CD4-positive, CD25-positive, alpha-beta regulatory T cell (primary cell): ENCODE measurements around the gene PPP1R15B. TPM values are rescaled to one million over a fixed set of nuclear protein-coding genes. Genes with fewer than 3 reads are reported as not detected.
A peak's percentile ranks its signal among the peaks of the same experiment; 100 is the strongest.

Experiments
- ATAC-seq, 2 donors: fragments of 150-1000 bp; cut with Tn5 transposase; one replicate each; pipeline ENCODE4 v1.10.0; 2021; ENCODE audit warnings: low read depth in 2 of 2, moderate number of reproducible peaks in 2 of 2, moderate library complexity in 1 of 2
- DNase-seq, 3 donors: peaks; one replicate each; pipeline versions ENCODE4 v3.0.0 to v3.0.0-alpha.2; 2012 to 2022; ENCODE audit warnings: mixed read lengths in 1 of 3
- H3K27ac ChIP-seq: one replicate; pipeline ENCODE4 v1.7.0; 2013; ENCODE audit warnings: mild to moderate bottlenecking, low read length; ENCODE audit not compliant: insufficient read depth, poor library complexity, severe bottlenecking
- H3K27me3 ChIP-seq: one replicate; pipeline ENCODE4 v1.7.0; 2013; ENCODE audit warnings: low read length; ENCODE audit not compliant: control insufficient read depth, insufficient read depth
- H3K36me3 ChIP-seq: one replicate; pipeline ENCODE4 v1.7.0; 2013; ENCODE audit warnings: mild to moderate bottlenecking, low read length, moderate library complexity; ENCODE audit not compliant: control insufficient read depth, insufficient read depth
- H3K4me1 ChIP-seq: 2 replicates; pipeline ENCODE4 v1.7.0; 2013; ENCODE audit warnings: mild to moderate bottlenecking, low read length; ENCODE audit not compliant: insufficient read depth, control insufficient read depth, poor library complexity, severe bottlenecking
- H3K4me3 ChIP-seq: one replicate; pipeline ENCODE4 v1.7.0; 2013; ENCODE audit warnings: low read depth, mild to moderate bottlenecking, low read length, moderate library complexity
- H3K9me3 ChIP-seq, 2 experiments: 1 replicate in 1 of 2; 2 replicates in 1 of 2; pipeline ENCODE4 v1.7.0; 2013; ENCODE audit warnings: low read length in 2 of 2, mild to moderate bottlenecking in 1 of 2, moderate library complexity in 1 of 2; ENCODE audit not compliant: control insufficient read depth in 2 of 2
- H3K27ac Mint-ChIP-seq, 3 donors: one replicate each; pipeline ENCODE4 v1.8.0; 2020 to 2022; ENCODE audit warnings: mild to moderate bottlenecking in 3 of 3, mixed read lengths in 3 of 3, moderate library complexity in 2 of 3
- H3K27me3 Mint-ChIP-seq: one replicate; pipeline ENCODE4 v1.8.0; 2022; ENCODE audit warnings: mild to moderate bottlenecking, mixed read lengths
- H3K36me3 Mint-ChIP-seq: one replicate; pipeline ENCODE4 v1.8.0; 2020; ENCODE audit warnings: mixed read lengths
- H3K4me1 Mint-ChIP-seq, 4 donors: one replicate each; pipeline ENCODE4 v1.8.0; 2020 to 2022; ENCODE audit warnings: mixed read lengths in 4 of 4, mild to moderate bottlenecking in 1 of 4
- H3K4me3 Mint-ChIP-seq, 4 donors: one replicate each; pipeline ENCODE4 v1.8.0; 2020 to 2022; ENCODE audit warnings: mild to moderate bottlenecking in 4 of 4, mixed read lengths in 4 of 4, moderate library complexity in 3 of 4
- H3K9me3 Mint-ChIP-seq, 7 donors: one replicate each; pipeline ENCODE4 v1.8.0; 2020 to 2022; ENCODE audit warnings: mixed read lengths in 7 of 7, mild to moderate bottlenecking in 3 of 7, moderate library complexity in 2 of 7
- polyA plus RNA-seq, 4 donors: library from polyadenylated mRNA; unstranded; fragments of 300-500 nt; fragmentation: Illumina TruSeq; gene quantifications; one replicate each; pipeline ENCODE4 v1.2.3, GENCODE V29; 2021
- total RNA-seq: library from RNA; stranded (reverse); gene quantifications from one replicate; pipeline ENCODE4 v1.2.3, GENCODE V29; 2022

The PPP1R15B gene
- total and polyA plus RNA-seq, 5 donors from 2014 or later, result 13.2 to 239 (median 22.1) TPM

- peaks cover 15% of the 10 kb centered on the region for H3K36me3 Mint-ChIP-seq
- H3K4me3 Mint-ChIP-seq, result peak overlapping the region in 1 of 4 donors; percentile 71
- H3K27me3 Mint-ChIP-seq, result no peaks in the 10 kb centered on the region
- no peak for DNase-seq
- peaks cover 9 to 27% (median 18%) of the 10 kb centered on the region in 4 donors for H3K4me1 Mint-ChIP-seq
- no peak for ATAC-seq
- peak overlapping the region in 1 of 3 donors; percentile 71 for H3K27ac Mint-ChIP-seq
- peaks cover 13% of the 10 kb centered on the region for H3K36me3 ChIP-seq
- no peaks in the 10 kb centered on the region for H3K9me3 ChIP-seq
- H3K27me3 ChIP-seq, result no peaks in the 10 kb centered on the region
- no peaks in the 10 kb centered on the region for H3K9me3 Mint-ChIP-seq
- no peak overlapping the region for H3K27ac ChIP-seq
- peaks cover 16% of the 10 kb centered on the region for H3K4me1 ChIP-seq
- no peak overlapping the region for H3K4me3 ChIP-seq
Measured at GRCh38 chr1:204454476-204454875, 42.9 kb upstream of the PPP1R15B start.

- H3K9me3 ChIP-seq, result no peaks in the 10 kb centered on the region
- H3K4me1 ChIP-seq, result peaks cover 16% of the 10 kb centered on the region
- no peaks in the 10 kb centered on the region for H3K27me3 Mint-ChIP-seq
- peaks cover 9 to 27% (median 18%) of the 10 kb centered on the region in 4 donors for H3K4me1 Mint-ChIP-seq
- H3K36me3 Mint-ChIP-seq, result peaks cover 14% of the 10 kb centered on the region
- H3K4me3 ChIP-seq, result peak overlapping the region; percentile 64
- DNase-seq (peak; percentile 54 to 81 (median 76)), ATAC-seq (peak; percentile 92 to 97)
- no peaks in the 10 kb centered on the region for H3K9me3 Mint-ChIP-seq
- H3K27ac ChIP-seq, result peak overlapping the region; percentile 89
- peak overlapping the region; percentile 53 to 93 (median 67) for H3K4me3 Mint-ChIP-seq
- peak overlapping the region; percentile 90 to 98 (median 95) for H3K27ac Mint-ChIP-seq
- H3K27me3 ChIP-seq, result no peaks in the 10 kb centered on the region
- peaks cover 11% of the 10 kb centered on the region for H3K36me3 ChIP-seq
Measured at GRCh38 chr1:204453141-204453772, 41.6 kb upstream of the PPP1R15B start.

GRCh38 chr1:204451352-204452124, 39.9 kb upstream of the PPP1R15B start:
- no peak overlapping the region for H3K4me3 ChIP-seq
- no peaks in the 10 kb centered on the region for H3K27me3 ChIP-seq
- Mint-ChIP-seq H3K4me3 (peak overlapping the region in 1 of 4 donors; percentile 64), H3K4me1 (peaks cover 9 to 29% (median 20%) of the 10 kb centered on the region in 4 donors), H3K36me3 (peaks cover 10% of the 10 kb centered on the region), H3K27me3 (no peaks in the 10 kb centered on the region), H3K9me3 (no peaks in the 10 kb centered on the region), H3K27ac (peak overlapping the region; percentile 60 to 90 (median 78))
- H3K9me3 ChIP-seq, result no peaks in the 10 kb centered on the region
- ATAC-seq (no peak), DNase-seq (no peak)
- H3K4me1 ChIP-seq, result peaks cover 20% of the 10 kb centered on the region
- H3K36me3 ChIP-seq, result peaks cover 7% of the 10 kb centered on the region
- peak overlapping the region; percentile 21 for H3K27ac ChIP-seq

- H3K4me3 ChIP-seq, result no peak overlapping the region
- no peak overlapping the region for H3K27ac ChIP-seq
- no peaks in the 10 kb centered on the region for H3K27me3 ChIP-seq
- no peaks in the 10 kb centered on the region for H3K9me3 ChIP-seq
- H3K4me3 Mint-ChIP-seq, result peak overlapping the region in 1 of 4 donors; percentile 34
- peak overlapping the region in 2 of 3 donors; percentile 52 to 83 for H3K27ac Mint-ChIP-seq
- peaks cover 24% of the 10 kb centered on the region for H3K4me1 ChIP-seq
- ATAC-seq (no peak), DNase-seq (no peak)
- no peaks in the 10 kb centered on the region for H3K9me3 Mint-ChIP-seq
- no peaks in the 10 kb centered on the region for H3K27me3 Mint-ChIP-seq
- peaks cover 5% of the 10 kb centered on the region for H3K36me3 ChIP-seq
- H3K36me3 Mint-ChIP-seq, result peaks cover 13% of the 10 kb centered on the region
- H3K4me1 Mint-ChIP-seq, result peaks cover 9 to 33% (median 23%) of the 10 kb centered on the region in 4 donors
Measured at GRCh38 chr1:204450461-204451257, 39.0 kb upstream of the PPP1R15B start.

- Histone ChIP-seq H3K36me3 (peaks cover 2% of the 10 kb centered on the region), H3K4me3 (no peak overlapping the region), H3K4me1 (peaks cover 24% of the 10 kb centered on the region), H3K9me3 (no peaks in the 10 kb centered on the region), H3K27me3 (no peaks in the 10 kb centered on the region), H3K27ac (peak overlapping the region; percentile 34)
- Mint-ChIP-seq H3K4me3 (no peak overlapping the region), H3K27me3 (no peaks in the 10 kb centered on the region), H3K36me3 (peaks cover 13% of the 10 kb centered on the region), H3K4me1 (peaks cover 9 to 30% (median 23%) of the 10 kb centered on the region in 4 donors), H3K27ac (peak overlapping the region; percentile 8 to 83 (median 81)), H3K9me3 (no peaks in the 10 kb centered on the region)
- no peak for ATAC-seq
- DNase-seq, result no peak
Measured at GRCh38 chr1:204449678-204450280, 38.2 kb upstream of the PPP1R15B start.

- Mint-ChIP-seq H3K27me3 (no peaks in the 10 kb centered on the region), H3K4me1 (peaks cover 9 to 29% (median 20%) of the 10 kb centered on the region in 4 donors), H3K36me3 (peaks cover 20% of the 10 kb centered on the region), H3K4me3 (no peak overlapping the region), H3K9me3 (no peaks in the 10 kb centered on the region), H3K27ac (peak overlapping the region; percentile 71 to 81 (median 80))
- peak overlapping the region; percentile 34 for H3K27ac ChIP-seq
- no peaks in the 10 kb centered on the region for H3K27me3 ChIP-seq
- no peak overlapping the region for H3K4me3 ChIP-seq
- ATAC-seq (no peak), DNase-seq (no peak)
- peaks cover 24% of the 10 kb centered on the region for H3K4me1 ChIP-seq
- no peaks in the 10 kb centered on the region for H3K9me3 ChIP-seq
- peaks cover 2% of the 10 kb centered on the region for H3K36me3 ChIP-seq
Measured at GRCh38 chr1:204448991-204449677, 37.5 kb upstream of the PPP1R15B start.
